ENCODE results near the gene CEP85.
"Not testable (repeated sequence)": the region's sequence is repeated elsewhere in the genome, so short reads cannot be mapped to it uniquely, and the experiment has no call there.

Gene CEP85

GRCh38 chr1:26307966-26308899 is 74.2 kb downstream of the CEP85 start:
- H3K4me1 Mint-ChIP-seq (ENCODE audit: low read depth), result peaks cover 62% of the 10 kb centered on the region
- peak overlapping the region; percentile 44 for H3K4me3 Mint-ChIP-seq
- H3K27ac Mint-ChIP-seq, result peak overlapping the region; percentile 84
- peaks cover 11% of the 10 kb centered on the region for H3K36me3 Mint-ChIP-seq (ENCODE audit: low read depth)
- intact Hi-C loops (cut with micrococcal nuclease), result loop anchor here (2.0 kb wide), 1 partner anchor 13 kb away; no protein-coding TSS in a partner anchor
- H3K9me3 Mint-ChIP-seq, H3K27me3 Mint-ChIP-seq: not testable (repeated sequence)

- intact Hi-C loops (cut with micrococcal nuclease), result no loop called here
- Mint-ChIP-seq H3K4me1 (ENCODE audit: low read depth) (peaks cover 76% of the 10 kb centered on the region), H3K9me3 (peaks cover 9% of the 10 kb centered on the region), H3K36me3 (ENCODE audit: low read depth) (no peaks in the 10 kb centered on the region), H3K27ac (peak overlapping the region; percentile 85), H3K27me3 (no peaks in the 10 kb centered on the region), H3K4me3 (no peak overlapping the region)
These were observed 80.5 kb downstream of the CEP85 start for GRCh38 chr1:26314501-26314900.

GRCh38 chr1:26315874-26316850 is 82.2 kb downstream of the CEP85 start:
- Mint-ChIP-seq H3K9me3 (peaks cover 9% of the 10 kb centered on the region), H3K4me3 (peak overlapping the region; percentile 54), H3K4me1 (ENCODE audit: low read depth) (peaks cover 93% of the 10 kb centered on the region), H3K27ac (peak overlapping the region; percentile 85), H3K27me3 (no peaks in the 10 kb centered on the region), H3K36me3 (ENCODE audit: low read depth) (peaks cover 11% of the 10 kb centered on the region)
- intact Hi-C loops (cut with micrococcal nuclease), result no loop called here

- Mint-ChIP-seq H3K27me3 (no peaks in the 10 kb centered on the region), H3K36me3 (ENCODE audit: low read depth) (peaks cover 21% of the 10 kb centered on the region), H3K4me1 (ENCODE audit: low read depth) (peaks cover 91% of the 10 kb centered on the region), H3K4me3 (peak overlapping the region; percentile 74), H3K27ac (peak overlapping the region; percentile 85), H3K9me3 (peaks cover 9% of the 10 kb centered on the region)
- intact Hi-C loops (cut with micrococcal nuclease), result no loop called here
These were observed 83.1 kb downstream of the CEP85 start for GRCh38 chr1:26317146-26317545.

- H3K4me1 Mint-ChIP-seq (ENCODE audit: low read depth), result peaks cover 92% of the 10 kb centered on the region
- peak within 1 kb of the TSS; percentile 85 for H3K27ac Mint-ChIP-seq
- intact Hi-C loops (cut with micrococcal nuclease), result loop anchor here (2.0 kb wide), 2 partner anchors 29 to 43 kb away; no protein-coding TSS in a partner anchor
These were observed 83.8 kb downstream of the CEP85 start, which contains the start of gene CD52 for GRCh38 chr1:26317612-26318337. TSS of gene CD52 (plus strand) at chr1:26317958. CDS start at chr1:26318018, 60 bp downstream.

GRCh38 chr1:26318338-26319064 is 84.5 kb downstream of the CEP85 start:
- Mint-ChIP-seq H3K9me3 (peaks cover 2% of the 10 kb centered on the region), H3K27me3 (no peaks in the 10 kb centered on the region), H3K4me1 (ENCODE audit: low read depth) (peaks cover 87% of the 10 kb centered on the region), H3K27ac (peak overlapping the region; percentile 85), H3K4me3 (peak overlapping the region; percentile 74), H3K36me3 (ENCODE audit: low read depth) (peaks cover 33% of the 10 kb centered on the region)
- intact Hi-C loops (cut with micrococcal nuclease), result loop anchor here (2.0 kb wide), 2 partner anchors 30 to 44 kb away; no protein-coding TSS in a partner anchor

More at GRCh38 chr1:26317612-26318337, 83.8 kb downstream of the CEP85 start, which contains the start of gene CD52:
- no peaks in the 10 kb centered on the region for H3K27me3 Mint-ChIP-seq
- H3K9me3 Mint-ChIP-seq, result peaks cover 9% of the 10 kb centered on the region
- H3K36me3 Mint-ChIP-seq (ENCODE audit: low read depth), result peaks cover 26% of the 10 kb centered on the region
- peak within 1 kb of the TSS; percentile 74 for H3K4me3 Mint-ChIP-seq

- Mint-ChIP-seq H3K27ac (peak overlapping the region; percentile 85), H3K27me3 (no peaks in the 10 kb centered on the region), H3K9me3 (no peaks in the 10 kb centered on the region), H3K4me3 (no peak overlapping the region), H3K4me1 (ENCODE audit: low read depth) (peaks cover 63% of the 10 kb centered on the region), H3K36me3 (ENCODE audit: low read depth) (peaks cover 45% of the 10 kb centered on the region)
- intact Hi-C loops (cut with micrococcal nuclease), result loop anchor here (1.0 to 5.0 kb wide), 4 partner anchors 14 to 214 kb away; partner anchors contain the start of genes C1orf232, UBXN11 and ZNF593
These were observed 86.9 kb downstream of the CEP85 start for GRCh38 chr1:26320896-26321295.

GRCh38 chr1:26321315-26322041 is 87.5 kb downstream of the CEP85 start:
- Mint-ChIP-seq H3K9me3 (no peaks in the 10 kb centered on the region), H3K27me3 (no peaks in the 10 kb centered on the region), H3K4me1 (ENCODE audit: low read depth) (peaks cover 57% of the 10 kb centered on the region), H3K4me3 (peak overlapping the region; percentile 58), H3K36me3 (ENCODE audit: low read depth) (peaks cover 45% of the 10 kb centered on the region), H3K27ac (peak overlapping the region; percentile 85)
- intact Hi-C loops (cut with micrococcal nuclease), result loop anchor here (1.0 to 5.0 kb wide), 4 partner anchors 15 to 214 kb away; partner anchors contain the start of genes C1orf232, UBXN11 and ZNF593

GRCh38 chr1:26322042-26322331 is 88.0 kb downstream of the CEP85 start:
- no peaks in the 10 kb centered on the region for H3K9me3 Mint-ChIP-seq
- H3K36me3 Mint-ChIP-seq (ENCODE audit: low read depth), result peaks cover 45% of the 10 kb centered on the region
- H3K27me3 Mint-ChIP-seq, result no peaks in the 10 kb centered on the region
- H3K4me1 Mint-ChIP-seq (ENCODE audit: low read depth), result peaks cover 52% of the 10 kb centered on the region
- H3K4me3 Mint-ChIP-seq, result no peak overlapping the region
- H3K27ac Mint-ChIP-seq, result no peak overlapping the region
- intact Hi-C loops (cut with micrococcal nuclease), result loop anchor here (5.0 kb wide), 2 partner anchors 155 to 215 kb away; partner anchors contain the start of genes C1orf232 and ZNF593

- H3K27ac Mint-ChIP-seq, result no peak overlapping the region
- peaks cover 38% of the 10 kb centered on the region for H3K4me1 Mint-ChIP-seq (ENCODE audit: low read depth)
- no peak overlapping the region for H3K4me3 Mint-ChIP-seq
- no peaks in the 10 kb centered on the region for H3K27me3 Mint-ChIP-seq
- H3K36me3 Mint-ChIP-seq (ENCODE audit: low read depth), result peaks cover 45% of the 10 kb centered on the region
- intact Hi-C loops (cut with micrococcal nuclease), result loop anchor here (5.0 kb wide), 2 partner anchors 156 to 216 kb away; partner anchors contain the start of genes C1orf232 and ZNF593
- no peaks in the 10 kb centered on the region for H3K9me3 Mint-ChIP-seq
These were observed 89.4 kb downstream of the CEP85 start for GRCh38 chr1:26323382-26323781.

- peaks cover 26% of the 10 kb centered on the region for H3K4me1 Mint-ChIP-seq (ENCODE audit: low read depth)
- H3K4me3 Mint-ChIP-seq, result no peak overlapping the region
- intact Hi-C loops (cut with micrococcal nuclease), result loop anchor here (5.0 kb wide), 2 partner anchors 157 to 217 kb away; partner anchors contain the start of genes C1orf232 and ZNF593
- peaks cover 5% of the 10 kb centered on the region for H3K27me3 Mint-ChIP-seq
- peaks cover 45% of the 10 kb centered on the region for H3K36me3 Mint-ChIP-seq (ENCODE audit: low read depth)
- H3K27ac Mint-ChIP-seq, result no peak overlapping the region
- H3K9me3 Mint-ChIP-seq, result no peaks in the 10 kb centered on the region
These were observed 90.5 kb downstream of the CEP85 start for GRCh38 chr1:26324550-26324949.

GRCh38 chr1:26327956-26328362 is 94.0 kb downstream of the CEP85 start:
- H3K36me3 Mint-ChIP-seq (ENCODE audit: low read depth), result peaks cover 17% of the 10 kb centered on the region
- H3K27me3 Mint-ChIP-seq, result peaks cover 11% of the 10 kb centered on the region
- no peak overlapping the region for H3K27ac Mint-ChIP-seq
- H3K4me1 Mint-ChIP-seq (ENCODE audit: low read depth), result peaks cover under 1% of the 10 kb centered on the region
- H3K4me3 Mint-ChIP-seq, result no peak overlapping the region
- intact Hi-C loops (cut with micrococcal nuclease), result no loop called here
- no peaks in the 10 kb centered on the region for H3K9me3 Mint-ChIP-seq

Measured in dendritic cell treated with granulocyte-macrophage colony-stimulating factor and Interleukin-4, amounts not matched to agents 40 ng/mL and 50 ng/mL, for 4 days (primary cell).